Gastroesophageal sphincter (tissue), 3 donors: ENCODE data around the gene COA5.

Experiments used
- CTCF ChIP-seq, 4 experiments: fragments of 200-600 bp in 2 of 4; fragments of 450-650 bp in 2 of 4; sonication (generic) in 1 of 4; IDR thresholded peaks; one replicate each; pipeline ENCODE4 v1.5.1; 2017 to 2019; ENCODE audit warnings: antibody characterized with exemption in 4 of 4, mild to moderate bottlenecking in 2 of 4, moderate library complexity in 2 of 4
- POLR2A ChIP-seq, 2 donors: fragments of 450-650 bp; IDR thresholded peaks; one replicate each; pipeline ENCODE4 v1.6.1; 2017; ENCODE audit warnings: antibody characterized with exemption in 2 of 2, mild to moderate bottlenecking in 2 of 2, moderate library complexity in 1 of 2
- POLR2AphosphoS5 ChIP-seq: sonication (generic); formaldehyde crosslinking; IDR thresholded peaks from one replicate; pipeline ENCODE4 v1.6.1; 2017; ENCODE audit warnings: antibody characterized with exemption

- TF ChIP-seq POLR2A (IDR thresholded peaks at IDR 0.05) (no peak), CTCF (IDR thresholded peaks at IDR 0.05) (no peak), POLR2AphosphoS5 (no peak)
These were observed 48.7 kb downstream of the COA5 start for GRCh38 chr2:98559581-98559980.
